SU-DHL-6 (cell line): ENCODE measurements around the gene TMEM260.

Source experiments
- EZH2phosphoT487 ChIP-seq: fragments of 200-600 bp; sonication (generic), shearing (Covaris generic); conservative IDR thresholded peaks from 2 replicates; pipeline ENCODE4 v1.6.1; 2018; ENCODE audit warnings: mild to moderate bottlenecking, antibody characterized with exemption, low read length, moderate library complexity, mixed read lengths
- TF ChIP-seq, protein P1 (sequence below): fragments of 200-600 bp; sonication (generic); IDR thresholded peaks from one replicate; pipeline ENCODE4 v1.5.1; 2017; ENCODE audit warnings: antibody characterized with exemption, mild to moderate bottlenecking, low read length, moderate library complexity; ENCODE audit not compliant: insufficient read depth, poor library complexity, severe bottlenecking

DNA sequence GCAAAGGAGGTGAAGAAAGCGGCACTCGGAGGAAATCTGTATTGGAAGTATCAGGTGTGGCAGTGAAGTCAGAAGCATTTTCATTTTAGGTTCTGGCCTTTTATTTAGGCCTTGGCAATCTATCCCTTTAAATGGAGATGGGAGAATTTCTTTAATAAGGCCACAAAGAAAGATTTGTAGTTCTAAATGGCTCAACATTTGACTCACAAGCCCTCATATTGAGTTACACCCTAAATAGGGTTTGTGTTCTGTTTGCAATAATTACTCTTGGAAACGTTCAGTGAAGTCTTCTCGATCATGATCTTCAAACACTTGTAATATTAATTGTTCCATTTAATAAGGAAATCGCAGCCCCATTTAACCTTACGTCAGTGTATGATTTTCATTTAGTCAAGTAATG lies 25.3 kb upstream of the TMEM260 start:
- TF ChIP-seq, protein P1, sequence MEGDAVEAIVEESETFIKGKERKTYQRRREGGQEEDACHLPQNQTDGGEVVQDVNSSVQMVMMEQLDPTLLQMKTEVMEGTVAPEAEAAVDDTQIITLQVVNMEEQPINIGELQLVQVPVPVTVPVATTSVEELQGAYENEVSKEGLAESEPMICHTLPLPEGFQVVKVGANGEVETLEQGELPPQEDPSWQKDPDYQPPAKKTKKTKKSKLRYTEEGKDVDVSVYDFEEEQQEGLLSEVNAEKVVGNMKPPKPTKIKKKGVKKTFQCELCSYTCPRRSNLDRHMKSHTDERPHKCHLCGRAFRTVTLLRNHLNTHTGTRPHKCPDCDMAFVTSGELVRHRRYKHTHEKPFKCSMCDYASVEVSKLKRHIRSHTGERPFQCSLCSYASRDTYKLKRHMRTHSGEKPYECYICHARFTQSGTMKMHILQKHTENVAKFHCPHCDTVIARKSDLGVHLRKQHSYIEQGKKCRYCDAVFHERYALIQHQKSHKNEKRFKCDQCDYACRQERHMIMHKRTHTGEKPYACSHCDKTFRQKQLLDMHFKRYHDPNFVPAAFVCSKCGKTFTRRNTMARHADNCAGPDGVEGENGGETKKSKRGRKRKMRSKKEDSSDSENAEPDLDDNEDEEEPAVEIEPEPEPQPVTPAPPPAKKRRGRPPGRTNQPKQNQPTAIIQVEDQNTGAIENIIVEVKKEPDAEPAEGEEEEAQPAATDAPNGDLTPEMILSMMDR = no peak
- TF ChIP-seq EZH2phosphoT487 = no peak
